Breast epithelium (tissue), 3 donors: ENCODE results near the gene SSX2IP.

Source experiments
- POLR2A ChIP-seq: fragments of 450-650 bp; IDR thresholded peaks from one replicate; pipeline ENCODE4 v1.6.1; 2016; ENCODE audit warnings: antibody characterized with exemption, mild to moderate bottlenecking, moderate library complexity
- POLR2AphosphoS5 ChIP-seq, 3 donors: sonication (generic); formaldehyde crosslinking; IDR thresholded peaks; one replicate each; pipeline ENCODE4 v1.6.1; 2017; ENCODE audit warnings: antibody characterized with exemption in 3 of 3
- TF ChIP-seq, protein P1 (sequence below), 3 donors: fragments of 450-650 bp; IDR thresholded peaks; one replicate each; pipeline ENCODE4 v1.5.1; 2016 to 2017; ENCODE audit warnings: antibody characterized with exemption in 3 of 3, mild to moderate bottlenecking in 3 of 3, moderate library complexity in 3 of 3

DNA sequence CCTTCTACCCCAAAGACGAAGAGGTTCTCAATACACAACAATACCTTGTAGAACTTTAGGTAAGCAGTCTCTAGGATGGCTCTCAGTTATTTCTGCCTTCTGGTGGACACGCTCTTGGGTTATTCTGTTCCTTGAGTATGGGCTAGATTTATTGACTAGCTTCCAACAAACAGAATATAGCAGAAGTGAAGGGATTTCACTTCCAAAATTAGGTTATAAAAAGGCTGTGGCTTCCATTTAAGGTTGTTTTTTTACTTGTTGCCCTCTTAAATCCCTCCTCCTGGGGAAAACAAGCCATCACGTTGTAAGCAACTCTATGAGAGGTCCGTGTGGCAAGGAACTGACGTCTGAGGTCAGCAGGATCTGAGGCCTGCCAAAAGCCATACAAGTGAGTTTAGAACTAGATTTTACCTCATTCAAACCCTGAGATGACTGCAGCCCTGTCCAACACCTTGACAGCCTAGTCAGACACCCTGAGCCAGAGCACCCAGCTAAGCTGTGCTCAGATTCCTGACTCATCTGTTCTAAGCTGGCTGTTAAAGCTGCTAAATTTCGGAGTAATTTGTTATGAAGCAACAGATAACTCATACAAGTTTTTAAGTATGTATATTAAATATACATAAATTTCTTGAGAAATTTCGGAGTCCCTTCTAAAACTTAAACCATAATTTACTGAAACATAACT is 12.7 kb downstream of the SSX2IP start:
- TF ChIP-seq, protein P1, sequence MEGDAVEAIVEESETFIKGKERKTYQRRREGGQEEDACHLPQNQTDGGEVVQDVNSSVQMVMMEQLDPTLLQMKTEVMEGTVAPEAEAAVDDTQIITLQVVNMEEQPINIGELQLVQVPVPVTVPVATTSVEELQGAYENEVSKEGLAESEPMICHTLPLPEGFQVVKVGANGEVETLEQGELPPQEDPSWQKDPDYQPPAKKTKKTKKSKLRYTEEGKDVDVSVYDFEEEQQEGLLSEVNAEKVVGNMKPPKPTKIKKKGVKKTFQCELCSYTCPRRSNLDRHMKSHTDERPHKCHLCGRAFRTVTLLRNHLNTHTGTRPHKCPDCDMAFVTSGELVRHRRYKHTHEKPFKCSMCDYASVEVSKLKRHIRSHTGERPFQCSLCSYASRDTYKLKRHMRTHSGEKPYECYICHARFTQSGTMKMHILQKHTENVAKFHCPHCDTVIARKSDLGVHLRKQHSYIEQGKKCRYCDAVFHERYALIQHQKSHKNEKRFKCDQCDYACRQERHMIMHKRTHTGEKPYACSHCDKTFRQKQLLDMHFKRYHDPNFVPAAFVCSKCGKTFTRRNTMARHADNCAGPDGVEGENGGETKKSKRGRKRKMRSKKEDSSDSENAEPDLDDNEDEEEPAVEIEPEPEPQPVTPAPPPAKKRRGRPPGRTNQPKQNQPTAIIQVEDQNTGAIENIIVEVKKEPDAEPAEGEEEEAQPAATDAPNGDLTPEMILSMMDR (IDR thresholded peaks at IDR 0.05) = no peak
- TF ChIP-seq POLR2AphosphoS5 (IDR thresholded peaks at IDR 0.05) (no peak), POLR2A (no peak)
